ENCODE results near the gene LIMK2.
"Not testable (repeated sequence)": the region's sequence is repeated elsewhere in the genome, so short reads cannot be mapped to it uniquely, and the experiment has no call there.

LIMK2 gene

GRCh38 chr22:31295360-31295759 is 83.3 kb downstream of the LIMK2 start:
- DNase-seq = no peak

DNA sequence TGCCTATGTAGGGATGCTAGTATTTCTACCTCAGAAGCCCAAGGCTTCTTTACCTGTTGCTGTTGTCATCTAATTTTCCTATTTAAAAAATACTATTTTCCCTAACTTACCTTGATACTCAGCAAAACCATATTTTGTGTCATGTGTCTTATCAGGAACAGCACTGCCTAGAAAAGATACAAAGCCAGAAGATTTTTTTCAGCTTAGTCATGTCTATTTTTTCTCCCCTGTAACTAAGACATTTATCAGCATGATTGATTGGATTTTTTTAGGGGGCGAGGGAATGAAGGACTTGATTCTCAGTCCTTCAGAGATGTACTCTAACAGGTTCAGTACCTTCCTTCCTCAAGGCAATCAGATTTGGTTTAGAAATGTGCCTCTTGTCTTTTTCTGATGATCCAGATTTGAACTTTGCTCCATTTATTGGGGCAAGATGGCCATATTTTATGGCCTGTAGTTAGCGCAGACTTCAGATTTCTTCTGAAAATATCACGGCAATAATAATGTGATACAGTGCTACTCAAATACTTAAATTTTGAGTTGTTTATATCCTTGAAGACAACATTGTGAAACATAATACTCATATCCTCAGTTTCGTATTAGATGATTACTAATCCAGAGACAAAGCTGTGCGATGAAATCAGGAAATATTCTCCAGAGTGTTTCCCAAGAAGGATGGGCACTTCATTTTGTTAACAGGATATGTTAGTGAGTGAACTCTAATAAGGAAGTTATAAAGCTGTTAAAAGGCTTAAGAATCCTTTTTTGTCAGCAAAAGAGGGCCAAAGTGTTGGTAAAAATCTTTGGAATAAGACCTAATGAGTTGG is 83.9 kb downstream of the LIMK2 start:
- no peak for DNase-seq

GRCh38 chr22:31300896-31301295 is 88.8 kb downstream of the LIMK2 start:
- no peak for DNase-seq

DNA sequence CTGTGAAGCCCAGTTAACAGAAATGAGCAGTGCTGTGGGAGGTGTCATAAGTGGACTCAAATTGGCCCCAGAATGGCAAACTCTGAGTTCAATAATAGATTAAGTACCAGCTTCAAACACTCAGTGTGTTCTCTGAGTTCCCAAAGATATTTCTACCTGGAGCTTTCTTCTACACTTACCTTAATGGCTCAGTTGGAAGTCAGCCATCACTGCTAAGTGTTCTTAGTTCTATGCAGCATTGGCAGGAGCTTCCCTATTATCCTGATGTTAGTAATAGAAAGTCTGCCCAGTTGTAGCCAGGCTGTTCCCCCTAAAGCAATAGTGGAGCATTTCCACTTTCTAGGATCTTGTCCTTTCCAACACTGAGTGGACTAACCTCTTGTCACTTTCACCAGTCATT is 89.9 kb downstream of the LIMK2 start:
- no peak for DNase-seq

GRCh38 chr22:31302537-31302936 is 90.4 kb downstream of the LIMK2 start:
- DNase-seq = no peak

- no peak for DNase-seq
Observed at GRCh38 chr22:31305194-31305593, 93.1 kb downstream of the LIMK2 start.

DNA sequence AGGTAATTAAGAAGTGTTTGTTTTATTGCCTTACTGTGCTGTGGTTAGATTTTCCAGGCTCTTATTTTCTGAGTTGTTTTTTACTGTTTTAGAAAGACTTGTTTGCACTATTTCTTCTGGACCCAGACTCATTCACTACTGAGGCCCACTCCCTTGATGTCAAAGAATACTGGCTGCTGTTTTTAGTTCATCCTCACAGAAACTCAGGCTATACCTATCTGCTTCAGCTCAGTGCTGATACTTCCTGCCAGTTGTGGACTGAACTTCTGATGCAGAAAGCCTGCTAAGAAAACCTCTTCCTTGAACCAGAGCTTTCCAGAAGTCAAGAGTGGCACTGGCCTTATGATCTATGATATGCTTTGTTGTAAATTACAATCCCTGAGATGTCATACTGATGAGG is 96.1 kb downstream of the LIMK2 start:
- DNase-seq = no peak

GRCh38 chr22:31313366-31314147 is 101.5 kb downstream of the LIMK2 start:
- DNase-seq = peak; percentile 56

DNA sequence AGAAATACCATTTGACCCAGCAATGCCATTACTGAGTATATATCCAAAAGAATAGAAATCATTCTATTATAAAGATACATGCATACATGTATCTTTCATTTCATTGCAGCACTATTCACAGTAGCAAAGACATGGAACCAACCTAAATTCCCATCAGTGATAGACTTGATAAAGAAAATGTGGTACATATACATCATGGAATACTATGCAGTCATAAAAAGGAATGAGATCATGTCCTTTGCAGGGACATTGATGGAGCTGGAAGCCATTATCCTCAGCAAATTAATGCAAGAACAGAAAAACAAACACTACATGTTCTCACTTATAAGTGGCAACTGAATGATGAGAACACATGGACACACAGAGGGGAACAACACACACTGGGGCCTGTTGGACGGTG is 102.1 kb downstream of the LIMK2 start:
- not testable (repeated sequence) for DNase-seq

- no peak for DNase-seq
Observed at GRCh38 chr22:31321421-31321820, 109.3 kb downstream of the LIMK2 start.

DNA sequence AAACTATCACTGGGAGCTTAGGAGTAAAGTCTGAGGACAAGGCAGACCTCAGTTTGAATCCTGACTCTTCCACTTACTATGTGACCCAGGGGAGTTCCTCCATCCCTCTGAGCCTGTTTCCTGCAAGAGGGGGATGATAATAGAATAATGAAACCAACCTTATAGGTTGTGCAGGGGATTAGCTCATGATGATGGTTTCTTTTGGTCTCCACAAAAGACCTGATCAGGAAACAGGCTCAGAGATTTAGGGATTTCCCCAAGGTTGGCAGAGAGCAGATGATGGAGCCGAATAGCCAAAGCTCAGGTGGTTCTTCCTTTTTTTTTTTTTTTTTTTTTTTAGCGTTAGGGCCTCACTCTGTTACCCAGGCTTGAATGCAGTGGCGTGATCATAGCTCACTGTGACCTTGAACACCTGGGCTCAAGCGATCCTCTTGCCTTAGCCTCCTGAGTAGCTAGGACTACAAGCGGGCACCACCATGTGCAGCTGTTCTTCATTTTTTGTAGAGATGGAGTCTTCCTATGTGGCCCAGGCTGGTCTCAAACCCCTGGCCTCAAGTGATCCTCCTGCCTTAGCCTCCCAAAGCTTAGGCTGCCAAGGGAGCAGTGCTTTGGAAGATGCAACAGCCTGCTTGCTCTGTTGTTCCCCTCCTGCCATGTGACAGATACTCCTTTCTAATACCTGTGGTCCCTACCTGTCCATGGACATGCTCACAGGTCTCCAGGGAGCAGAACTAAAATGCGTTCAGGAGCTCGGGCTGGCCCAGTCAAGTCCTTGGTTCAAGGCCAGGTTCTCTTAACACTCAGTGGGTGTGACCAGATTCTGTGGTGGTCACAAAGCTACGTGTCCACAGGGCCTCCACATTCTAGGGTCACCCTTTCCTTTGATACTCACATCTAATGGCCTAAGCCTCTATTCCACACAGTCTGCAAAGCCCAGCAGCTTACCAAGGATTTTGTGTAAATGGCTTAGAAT is 111.8 kb downstream of the LIMK2 start:
- no peak for DNase-seq

GRCh38 chr22:31326877-31327276 is 114.8 kb downstream of the LIMK2 start:
- no peak for DNase-seq

- no peak for DNase-seq
Observed at GRCh38 chr22:31327806-31328543, 115.9 kb downstream of the LIMK2 start.

DNA sequence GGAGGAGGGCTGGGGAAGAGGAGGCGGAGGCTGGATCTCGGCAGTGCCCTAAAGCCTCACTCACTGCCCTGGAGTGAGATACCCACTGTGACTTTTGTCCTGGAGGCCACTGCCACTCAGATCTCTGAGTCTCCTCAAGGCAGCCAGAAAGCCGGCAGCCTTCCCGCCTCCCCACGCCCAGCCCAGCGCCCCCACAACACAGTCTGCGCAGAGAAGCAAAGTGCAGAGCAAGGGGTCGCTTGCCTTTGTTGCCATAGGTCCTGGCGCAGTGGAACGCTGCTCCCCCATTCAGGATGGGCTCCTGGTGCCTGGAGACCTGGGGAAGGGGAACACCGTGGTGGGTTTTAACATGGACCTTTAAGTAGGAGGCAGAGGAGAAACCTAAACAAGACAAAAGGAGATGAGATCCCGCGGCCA is 116.5 kb downstream of the LIMK2 start:
- DNase-seq = no peak

DNA sequence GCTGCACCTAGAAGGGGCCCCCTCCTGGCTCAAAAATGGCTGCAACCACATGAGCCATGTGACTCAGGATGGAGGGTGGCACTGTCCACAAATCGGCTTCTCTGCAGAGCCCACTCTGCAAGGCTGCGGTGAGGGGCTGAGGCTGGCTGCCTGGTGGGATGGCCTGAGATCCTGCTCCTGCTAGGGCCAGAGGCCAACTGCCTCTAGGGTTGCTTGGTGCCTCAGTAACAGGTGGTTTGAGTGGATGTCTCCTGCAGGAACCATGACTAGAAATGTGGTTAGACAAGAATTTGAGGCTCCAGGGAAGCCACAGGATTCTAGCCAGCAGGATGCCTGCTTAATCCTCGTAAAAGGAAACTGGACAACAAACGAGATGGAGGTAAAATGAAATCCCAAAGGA is 116.9 kb downstream of the LIMK2 start:
- DNase-seq = no peak

Measured in right forelimb (tissue), 1 donor.